H1 (cell line): ENCODE data around the gene KRT3. TPM values are rescaled to one million over a fixed set of nuclear protein-coding genes. Genes with fewer than 3 reads are reported as not detected.

Source experiments
- CTCF ChIA-PET: fragments of 300-600 bp; sonication (Branson Sonifier 250); formaldehyde crosslinking; loops from one replicate; lab custom pipeline; 2021; ENCODE audit not compliant: partially characterized antibody; lab: Charles Lee
- POLR2A ChIA-PET: fragments of 300-600 bp; sonication (Branson Sonifier 250); formaldehyde crosslinking; loops from one replicate; lab custom pipeline; 2021; ENCODE audit warnings: inconsistent platforms; ENCODE audit not compliant: partially characterized antibody; lab: Charles Lee
- DNase-seq, 2 experiments: peaks; one replicate each; pipeline versions ENCODE4 v3.0.0 to v3.0.0-alpha.2; 2010 to 2022; ENCODE audit warnings: low spot score in 2 of 2, low read depth in 1 of 2, mixed read lengths in 1 of 2
- FAIRE-seq: peaks from 2 replicates; lab custom pipeline; 2011; peaks lifted over from hg19 to GRCh38; lab: Jason Lieb, UNC
- H2AFZ ChIP-seq: 2 replicates; pipeline ENCODE4 v1.8.1; 2012; ENCODE audit warnings: low read length, inconsistent platforms
- H2AK5ac ChIP-seq: 2 replicates; pipeline ENCODE4 v1.6.1; 2013; ENCODE audit warnings: low read depth, low read length
- H2BK120ac ChIP-seq: replicated peaks from 2 replicates; pipeline ENCODE3; 2013; ENCODE audit warnings: low read depth, low read length, inconsistent platforms
- H2BK12ac ChIP-seq: 2 replicates; pipeline ENCODE4 v1.6.1; 2013; ENCODE audit warnings: low read depth, low read length
- H2BK15ac ChIP-seq: 2 replicates; pipeline ENCODE4 v1.6.1; 2013; ENCODE audit warnings: low read length
- H2BK20ac ChIP-seq: 2 replicates; pipeline ENCODE4 v1.6.1; 2013; ENCODE audit warnings: low read length
- H2BK5ac ChIP-seq: 2 replicates; pipeline ENCODE4 v1.6.1; 2013; ENCODE audit warnings: low read depth, low read length
- H3K14ac ChIP-seq: 2 replicates; pipeline ENCODE4 v1.6.1; 2013; ENCODE audit warnings: inconsistent platforms; ENCODE audit not compliant: insufficient read length
- H3K18ac ChIP-seq: 2 replicates; pipeline ENCODE4 v1.6.1; 2013; ENCODE audit warnings: low read length; ENCODE audit errors: extremely low read depth
- H3K23ac ChIP-seq: 2 replicates; pipeline ENCODE4 v1.6.1; 2013; ENCODE audit warnings: inconsistent platforms; ENCODE audit not compliant: insufficient read length
- H3K23me2 ChIP-seq: 2 replicates; pipeline ENCODE4 v1.6.1; 2013; ENCODE audit warnings: low read depth, low read length
- H3K27ac ChIP-seq: 2 replicates; pipeline ENCODE4 v1.6.1; 2011; ENCODE audit warnings: low read depth, low read length, inconsistent platforms
- H3K27me3 ChIP-seq, 4 experiments: replicated peaks in 1 of 4; 1 replicate in 1 of 4; 2 replicates in 3 of 4; pipeline versions ENCODE4 v1.6.1 to v1.8.1; 2011 to 2013; ENCODE audit warnings: low read length in 3 of 4, mild to moderate bottlenecking in 3 of 4, inconsistent platforms in 2 of 4, mixed read lengths in 2 of 4, moderate library complexity in 1 of 4; ENCODE audit not compliant: control insufficient read depth in 3 of 4, insufficient read depth in 3 of 4; ENCODE audit errors: extremely low read depth in 1 of 4
- H3K36me3 ChIP-seq, 4 experiments: 2 replicates each; pipeline versions ENCODE4 v1.6.1 to v1.8.1; 2011 to 2013; ENCODE audit warnings: mild to moderate bottlenecking in 4 of 4, low read length in 3 of 4, moderate library complexity in 2 of 4, control low read depth in 1 of 4, inconsistent platforms in 1 of 4; ENCODE audit not compliant: insufficient read depth in 4 of 4, control insufficient read depth in 2 of 4
- H3K4ac ChIP-seq: replicated peaks from 2 replicates; pipeline ENCODE3; 2013; ENCODE audit warnings: low read length, low read depth, mixed read lengths, inconsistent platforms; ENCODE audit not compliant: insufficient read length
- H3K4me1 ChIP-seq, 4 experiments: replicated peaks in 1 of 4; 1 replicate in 1 of 4; 2 replicates in 3 of 4; pipeline versions ENCODE4 v1.6.1 to v1.8.1; 2011 to 2013; ENCODE audit warnings: low read length in 3 of 4, inconsistent platforms in 2 of 4, mixed read lengths in 1 of 4; ENCODE audit not compliant: insufficient read depth in 4 of 4, control insufficient read depth in 3 of 4
- H3K4me2 ChIP-seq, 2 experiments: 2 replicates each; pipeline versions ENCODE4 v1.6.1 to v1.8.1; 2011 to 2013; ENCODE audit warnings: low read depth in 2 of 2, low read length in 2 of 2, control low read depth in 1 of 2, inconsistent platforms in 1 of 2, mild to moderate bottlenecking in 1 of 2; ENCODE audit not compliant: insufficient read depth in 1 of 2
- H3K4me3 ChIP-seq, 4 experiments: fragments of 200-600, 300-600 bp in 1 of 4; sonication (generic), shearing (Covaris generic), sonication (Bioruptor Twin) in 1 of 4; 2 replicates each; pipeline versions ENCODE4 v1.5.1 to v1.8.1; 2011 to 2016; ENCODE audit warnings: low read length in 4 of 4, low read depth in 3 of 4, control low read depth in 2 of 4, inconsistent platforms in 2 of 4, mild to moderate bottlenecking in 2 of 4, mixed read lengths in 1 of 4, moderate library complexity in 1 of 4; ENCODE audit not compliant: insufficient read depth in 2 of 4; ENCODE audit errors: extremely low read depth in 1 of 4
- H3K56ac ChIP-seq: replicated peaks from 2 replicates; pipeline ENCODE3; 2013; ENCODE audit warnings: low read depth, mild to moderate bottlenecking, mixed read lengths, low read length, inconsistent platforms; ENCODE audit not compliant: insufficient read length
- H3K79me1 ChIP-seq: 2 replicates; pipeline ENCODE4 v1.6.1; 2013; ENCODE audit warnings: low read depth, low read length, control low read depth
- H3K79me2 ChIP-seq, 2 experiments: 2 replicates each; pipeline versions ENCODE4 v1.6.1 to v1.8.1; 2012 to 2013; ENCODE audit warnings: low read length in 2 of 2, mild to moderate bottlenecking in 2 of 2, inconsistent platforms in 1 of 2; ENCODE audit not compliant: insufficient read depth in 2 of 2, control insufficient read depth in 1 of 2
- H3K9ac ChIP-seq, 4 experiments: replicated peaks in 1 of 4; 1 replicate in 1 of 4; 2 replicates in 3 of 4; pipeline versions ENCODE4 v1.6.1 to v1.8.1; 2011 to 2013; ENCODE audit warnings: low read depth in 3 of 4, low read length in 3 of 4, control low read depth in 2 of 4, mild to moderate bottlenecking in 2 of 4, moderate library complexity in 2 of 4, inconsistent platforms in 1 of 4; ENCODE audit errors: extremely low read depth in 1 of 4
- H3K9me3 ChIP-seq, 2 experiments: 2 replicates each; pipeline versions ENCODE4 v1.6.1 to v1.8.1; 2012 to 2013; ENCODE audit warnings: mild to moderate bottlenecking in 2 of 2, moderate library complexity in 2 of 2, control low read depth in 1 of 2, inconsistent platforms in 1 of 2, low read depth in 1 of 2, low read length in 1 of 2, mixed read lengths in 1 of 2; ENCODE audit not compliant: insufficient read depth in 2 of 2
- H4K20me1 ChIP-seq, 2 experiments: replicated peaks in 1 of 2; 2 replicates each; pipeline versions ENCODE3 to v1.8.1; 2011 to 2013; ENCODE audit warnings: inconsistent platforms in 2 of 2, low read length in 2 of 2, mild to moderate bottlenecking in 1 of 2; ENCODE audit not compliant: insufficient read depth in 2 of 2, control insufficient read depth in 1 of 2
- H4K5ac ChIP-seq: 2 replicates; pipeline ENCODE4 v1.6.1; 2013; ENCODE audit warnings: low read length, low read depth, mixed read lengths, inconsistent platforms; ENCODE audit not compliant: insufficient read length
- H4K8ac ChIP-seq: 2 replicates; pipeline ENCODE4 v1.8.0; 2013; ENCODE audit warnings: mild to moderate bottlenecking, moderate library complexity, low read length, inconsistent platforms; ENCODE audit not compliant: insufficient read depth; ENCODE audit errors: extremely low read depth
- H4K91ac ChIP-seq: replicated peaks from 2 replicates; pipeline ENCODE3; 2013; ENCODE audit warnings: low read length, mixed read lengths, inconsistent platforms; ENCODE audit not compliant: insufficient read length
- GABPA ChIP-seq: IDR thresholded peaks from 2 replicates; pipeline ENCODE4 v1.6.1; 2011; ENCODE audit warnings: mild to moderate bottlenecking, low read length, moderate library complexity, borderline replicate concordance; ENCODE audit not compliant: insufficient read depth
- POLR2A ChIP-seq, 2 experiments: IDR thresholded peaks; 1 replicate in 1 of 2; 2 replicates in 1 of 2; pipeline ENCODE4 v1.6.1; 2011; ENCODE audit warnings: low read depth in 2 of 2, low read length in 2 of 2, mild to moderate bottlenecking in 2 of 2; ENCODE audit errors: control extremely low read depth in 1 of 2
- polyA plus RNA-seq, 7 experiments: library from polyadenylated mRNA; depleted of rRNA in 3 of 7; stranded (reverse) in 5 of 7; unstranded in 2 of 7; fragments of >200 nt in 5 of 7; fragments of 200-250 nt in 2 of 7; gene quantifications; 1 replicate in 5 of 7; 2 replicates in 1 of 7; 4 replicates in 1 of 7; pipeline versions ENCODE4 v1.2.1 to v1.2.3, GENCODE V29; 2011 to 2013; ENCODE audit warnings: missing spikeins in 2 of 7, mixed read lengths in 2 of 7
- total RNA-seq: library from RNA; stranded (reverse); fragmentation: NEBNext Ultra II Directional; extraction: Animal tissue kit (Norgen Biotek cat#: 25700); gene quantifications from 2 replicates; pipeline ENCODE4 v1.2.1, GENCODE V29; 2021

Gene KRT3
- total and polyA plus RNA-seq, 2 of the 8 experiments (the other 6 are each of a cell fraction or from before 2014, with no cell fraction given) = not detected

- CTCF ChIA-PET = interaction anchor here (0.9 to 1.3 kb wide), 2 partner anchors 13 to 14 kb away, joined by 3 read pairs; no protein-coding TSS in a partner anchor
- H2BK5ac ChIP-seq = no peak overlapping the region
- H2BK120ac ChIP-seq = no peak overlapping the region
- no peak for FAIRE-seq
- H3K9me3 ChIP-seq = peaks cover 11 to 21% of the 10 kb centered on the region in 2 experiments; a peak in 2 of 4 replicates
- no peak overlapping the region for H4K91ac ChIP-seq
- no peaks in the 10 kb centered on the region for H3K23me2 ChIP-seq
- no peak overlapping the region for H2BK15ac ChIP-seq
- POLR2A ChIA-PET = no interaction called here
- H3K18ac ChIP-seq = no peak overlapping the region
- no peak overlapping the region for H2AK5ac ChIP-seq
- no peaks in the 10 kb centered on the region; a peak in 1 of 7 replicates for H3K27me3 ChIP-seq
- no peak overlapping the region for H3K56ac ChIP-seq
- H3K79me1 ChIP-seq = no peaks in the 10 kb centered on the region
- no peaks in the 10 kb centered on the region for H3K4me1 ChIP-seq
- no peak overlapping the region for H3K9ac ChIP-seq
- no peak overlapping the region for H3K23ac ChIP-seq
- no peaks in the 10 kb centered on the region for H4K20me1 ChIP-seq
- no peak overlapping the region for H2BK12ac ChIP-seq
- no peak overlapping the region for H2BK20ac ChIP-seq
- H3K4ac ChIP-seq = no peak overlapping the region
- no peak overlapping the region for H4K8ac ChIP-seq
- no peak overlapping the region for H3K27ac ChIP-seq
- H3K79me2 ChIP-seq = no peaks in the 10 kb centered on the region
- no peak overlapping the region for H3K4me2 ChIP-seq
- no peak overlapping the region for H2AFZ ChIP-seq
- H3K36me3 ChIP-seq = no peaks in the 10 kb centered on the region
- no peak overlapping the region for H4K5ac ChIP-seq
- no peak overlapping the region for H3K4me3 ChIP-seq
- no peak for DNase-seq
- H3K14ac ChIP-seq = no peak overlapping the region
- TF ChIP-seq GABPA (no peak), POLR2A (IDR thresholded peaks at IDR 0.05; ENCODE audit: control extremely low read depth in 1 of 2, low read depth in 2 of 2, low read length in 2 of 2) (no peak)
Measured at GRCh38 chr12:52760623-52761022, 35.3 kb downstream of the KRT3 start.
